HG03469 (cell line): ENCODE data around the gene KDELR1.
"Not testable (repeated sequence)": the region's sequence is repeated elsewhere in the genome, so short reads cannot be mapped to it uniquely, and the experiment has no call there.

ENCODE experiments used
- ATAC-seq: cut with Tn5 transposase; IDR thresholded peaks from one replicate; pipeline ENCODE4 v1.9.1; 2021; ENCODE audit warnings: mild to moderate bottlenecking, moderate library complexity, moderate number of reproducible peaks; ENCODE audit not compliant: unreplicated experiment

KDELR1 gene

GRCh38 chr19:48371771-48372170 is 19.6 kb downstream of the KDELR1 start:
- ATAC-seq, result not testable (repeated sequence)

- ATAC-seq, result no peak
Measured at GRCh38 chr19:48371367-48371766, 20.0 kb downstream of the KDELR1 start.

- ATAC-seq, result no peak
Measured at GRCh38 chr19:48370955-48371354, 20.4 kb downstream of the KDELR1 start.

GRCh38 chr19:48368936-48369335 is 22.4 kb downstream of the KDELR1 start:
- no peak for ATAC-seq

GRCh38 chr19:48367855-48368254 is 23.5 kb downstream of the KDELR1 start:
- no peak for ATAC-seq

GRCh38 chr19:48365602-48366001 is 25.7 kb downstream of the KDELR1 start:
- no peak for ATAC-seq

- no peak for ATAC-seq
Measured at GRCh38 chr19:48364598-48365348, 26.6 kb downstream of the KDELR1 start.

- ATAC-seq, result peak; percentile 77
Measured at GRCh38 chr19:48363810-48364597, 27.3 kb downstream of the KDELR1 start, which contains the start of the genes SYNGR4 and TMEM143. Gene SYNGR4, plus strand, starts transcription at chr19:48364367. Its CDS starts 1,476 bp downstream, at chr19:48365843. Gene TMEM143, minus strand, starts transcription at chr19:48363940. Its CDS starts 20 bp downstream, at chr19:48363920.

GRCh38 chr19:48363500-48363809 is 27.9 kb downstream of the KDELR1 start:
- ATAC-seq, result no peak

- ATAC-seq, result no peak
Measured at GRCh38 chr19:48362716-48363499, 28.4 kb downstream of the KDELR1 start.

- ATAC-seq, result no peak
Measured at GRCh38 chr19:48361912-48362311, 29.4 kb downstream of the KDELR1 start.

GRCh38 chr19:48359123-48359522 is 32.2 kb downstream of the KDELR1 start:
- ATAC-seq, result no peak

GRCh38 chr19:48355365-48355954 is 35.9 kb downstream of the KDELR1 start:
- no peak for ATAC-seq

- no peak for ATAC-seq
Measured at GRCh38 chr19:48354332-48354992, 36.9 kb downstream of the KDELR1 start.

GRCh38 chr19:48353677-48354076 is 37.7 kb downstream of the KDELR1 start:
- no peak for ATAC-seq

- no peak for ATAC-seq
Measured at GRCh38 chr19:48351341-48351752, 40.0 kb downstream of the KDELR1 start.

- no peak for ATAC-seq
Measured at GRCh38 chr19:48350856-48351255, 40.5 kb downstream of the KDELR1 start.

- no peak for ATAC-seq
Measured at GRCh38 chr19:48348737-48349136, 42.6 kb downstream of the KDELR1 start.

GRCh38 chr19:48348045-48348444 is 43.3 kb downstream of the KDELR1 start:
- no peak for ATAC-seq

GRCh38 chr19:48346191-48346590 is 45.2 kb downstream of the KDELR1 start:
- ATAC-seq, result no peak
